GM18909 (cell line): ENCODE data around the gene PPP2R3B.
"Not testable (repeated sequence)": the region's sequence is repeated elsewhere in the genome, so short reads cannot be mapped to it uniquely, and the experiment has no call there.

Source experiments
- ATAC-seq: cut with Tn5 transposase; IDR thresholded peaks from one replicate; pipeline ENCODE4 v1.9.1; 2021; ENCODE audit warnings: mild to moderate bottlenecking; ENCODE audit not compliant: unreplicated experiment, poor library complexity

Gene PPP2R3B

GRCh38 chrX:329291-329910, 57.3 kb downstream of the PPP2R3B start:
- ATAC-seq = no peak

- no peak for ATAC-seq
Measured at GRCh38 chrX:327660-328126, 59.0 kb downstream of the PPP2R3B start.

- not testable (repeated sequence) for ATAC-seq
Measured at GRCh38 chrX:324664-325063, 62.0 kb downstream of the PPP2R3B start.

GRCh38 chrX:323721-324628, 62.7 kb downstream of the PPP2R3B start:
- ATAC-seq = no peak

- no peak for ATAC-seq
Measured at GRCh38 chrX:320126-320783, 66.5 kb downstream of the PPP2R3B start.

GRCh38 chrX:319579-320125, 67.1 kb downstream of the PPP2R3B start:
- ATAC-seq = no peak

- peak; percentile 85 for ATAC-seq
Measured at GRCh38 chrX:318739-319578, 67.7 kb downstream of the PPP2R3B start, which contains the start of gene GTPBP6. TSS of gene GTPBP6 (minus strand) at chrX:318796. CDS start at chrX:318787, 9 bp downstream.

GRCh38 chrX:318068-318738, 68.5 kb downstream of the PPP2R3B start:
- peak; percentile 72 for ATAC-seq

GRCh38 chrX:317424-318067, 69.2 kb downstream of the PPP2R3B start:
- ATAC-seq = no peak

- ATAC-seq = no peak
Measured at GRCh38 chrX:316351-317325, 70.1 kb downstream of the PPP2R3B start.

- ATAC-seq = no peak
Measured at GRCh38 chrX:314781-315595, 71.7 kb downstream of the PPP2R3B start.

GRCh38 chrX:314049-314448, 72.7 kb downstream of the PPP2R3B start:
- no peak for ATAC-seq

GRCh38 chrX:313546-313945, 73.2 kb downstream of the PPP2R3B start:
- ATAC-seq = no peak

- no peak for ATAC-seq
Measured at GRCh38 chrX:312621-313331, 73.9 kb downstream of the PPP2R3B start.

- no peak for ATAC-seq
Measured at GRCh38 chrX:311156-312129, 75.3 kb downstream of the PPP2R3B start.
